Ovary (tissue), 3 donors: ENCODE results near the gene DBX2.

Experiments used
- CTCF ChIP-seq, 3 donors: fragments of 450-650 bp in 2 of 3; fragments of 200-600 bp in 1 of 3; IDR thresholded peaks; one replicate each; pipeline versions ENCODE4 v1.5.1 to v1.8.0; 2016 to 2022; ENCODE audit warnings: antibody characterized with exemption in 3 of 3, mild to moderate bottlenecking in 1 of 3
- EP300 ChIP-seq: sonication (generic); formaldehyde crosslinking; IDR thresholded peaks from one replicate; pipeline ENCODE4 v1.6.1; 2017; ENCODE audit warnings: antibody characterized with exemption
- POLR2A ChIP-seq: fragments of 450-650 bp; IDR thresholded peaks from one replicate; pipeline ENCODE4 v1.6.1; 2017; ENCODE audit warnings: antibody characterized with exemption, mild to moderate bottlenecking, moderate library complexity
- donor health status: DM: no; HTN: no; CAD: no.

GRCh38 chr12:45065125-45065626, 14.3 kb upstream of the DBX2 start:
- TF ChIP-seq CTCF (IDR thresholded peaks at IDR 0.05), result no peak
- TF ChIP-seq POLR2A, result no peak
- no peak for TF ChIP-seq EP300
